Panc1 (cell line): ENCODE measurements around the gene MTPN.

Source experiments
- POLR2AphosphoS5 ChIP-seq: IDR thresholded peaks from 2 replicates; pipeline ENCODE4 v1.6.1; 2012; ENCODE audit warnings: mild to moderate bottlenecking, low read depth, low read length, moderate library complexity
- SIN3A ChIP-seq: IDR thresholded peaks from 2 replicates; pipeline ENCODE4 v1.6.1; 2012; ENCODE audit warnings: low read depth, mild to moderate bottlenecking, low read length, moderate library complexity, borderline replicate concordance; ENCODE audit not compliant: insufficient read depth
- TCF7L2 ChIP-seq: IDR thresholded peaks from 2 replicates; pipeline ENCODE4 v1.6.1; 2011; ENCODE audit warnings: mild to moderate bottlenecking, low read depth, low read length, inconsistent platforms
- TF ChIP-seq, protein P1 (sequence below): fragments of 450-650 bp; IDR thresholded peaks from 2 replicates; pipeline ENCODE4 v1.5.1; 2017; ENCODE audit warnings: mild to moderate bottlenecking
- TF ChIP-seq, protein P2 (sequence below), 2 experiments: IDR thresholded peaks; 2 replicates each; pipeline ENCODE4 v1.6.1; 2011 to 2012; ENCODE audit warnings: low read depth in 2 of 2, control low read depth in 1 of 2, low read length in 1 of 2, mild to moderate bottlenecking in 1 of 2, moderate library complexity in 1 of 2; ENCODE audit not compliant: insufficient read depth in 1 of 2

DNA sequence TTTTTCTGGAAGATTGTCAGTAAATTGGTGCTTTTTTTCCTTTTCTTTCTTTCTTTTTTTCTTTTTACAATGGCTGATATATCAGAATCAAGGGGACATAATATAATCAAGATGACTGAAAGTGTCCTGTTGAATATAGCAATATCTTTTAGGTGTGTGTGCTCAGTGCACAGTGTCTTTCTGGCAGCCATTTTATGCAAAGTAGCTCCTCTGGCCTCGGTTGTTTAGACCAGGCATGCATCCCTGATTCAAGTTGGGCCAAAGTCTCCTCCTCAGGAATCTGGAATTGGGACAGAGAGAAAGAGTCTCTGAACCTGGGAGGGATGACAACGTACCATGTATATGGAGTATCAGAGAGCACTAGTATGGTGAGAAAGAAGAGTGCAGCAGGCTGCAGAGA is 49.0 kb upstream of the MTPN start:
- TF ChIP-seq, protein P1, sequence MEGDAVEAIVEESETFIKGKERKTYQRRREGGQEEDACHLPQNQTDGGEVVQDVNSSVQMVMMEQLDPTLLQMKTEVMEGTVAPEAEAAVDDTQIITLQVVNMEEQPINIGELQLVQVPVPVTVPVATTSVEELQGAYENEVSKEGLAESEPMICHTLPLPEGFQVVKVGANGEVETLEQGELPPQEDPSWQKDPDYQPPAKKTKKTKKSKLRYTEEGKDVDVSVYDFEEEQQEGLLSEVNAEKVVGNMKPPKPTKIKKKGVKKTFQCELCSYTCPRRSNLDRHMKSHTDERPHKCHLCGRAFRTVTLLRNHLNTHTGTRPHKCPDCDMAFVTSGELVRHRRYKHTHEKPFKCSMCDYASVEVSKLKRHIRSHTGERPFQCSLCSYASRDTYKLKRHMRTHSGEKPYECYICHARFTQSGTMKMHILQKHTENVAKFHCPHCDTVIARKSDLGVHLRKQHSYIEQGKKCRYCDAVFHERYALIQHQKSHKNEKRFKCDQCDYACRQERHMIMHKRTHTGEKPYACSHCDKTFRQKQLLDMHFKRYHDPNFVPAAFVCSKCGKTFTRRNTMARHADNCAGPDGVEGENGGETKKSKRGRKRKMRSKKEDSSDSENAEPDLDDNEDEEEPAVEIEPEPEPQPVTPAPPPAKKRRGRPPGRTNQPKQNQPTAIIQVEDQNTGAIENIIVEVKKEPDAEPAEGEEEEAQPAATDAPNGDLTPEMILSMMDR = no peak
- TF ChIP-seq, protein P2, sequence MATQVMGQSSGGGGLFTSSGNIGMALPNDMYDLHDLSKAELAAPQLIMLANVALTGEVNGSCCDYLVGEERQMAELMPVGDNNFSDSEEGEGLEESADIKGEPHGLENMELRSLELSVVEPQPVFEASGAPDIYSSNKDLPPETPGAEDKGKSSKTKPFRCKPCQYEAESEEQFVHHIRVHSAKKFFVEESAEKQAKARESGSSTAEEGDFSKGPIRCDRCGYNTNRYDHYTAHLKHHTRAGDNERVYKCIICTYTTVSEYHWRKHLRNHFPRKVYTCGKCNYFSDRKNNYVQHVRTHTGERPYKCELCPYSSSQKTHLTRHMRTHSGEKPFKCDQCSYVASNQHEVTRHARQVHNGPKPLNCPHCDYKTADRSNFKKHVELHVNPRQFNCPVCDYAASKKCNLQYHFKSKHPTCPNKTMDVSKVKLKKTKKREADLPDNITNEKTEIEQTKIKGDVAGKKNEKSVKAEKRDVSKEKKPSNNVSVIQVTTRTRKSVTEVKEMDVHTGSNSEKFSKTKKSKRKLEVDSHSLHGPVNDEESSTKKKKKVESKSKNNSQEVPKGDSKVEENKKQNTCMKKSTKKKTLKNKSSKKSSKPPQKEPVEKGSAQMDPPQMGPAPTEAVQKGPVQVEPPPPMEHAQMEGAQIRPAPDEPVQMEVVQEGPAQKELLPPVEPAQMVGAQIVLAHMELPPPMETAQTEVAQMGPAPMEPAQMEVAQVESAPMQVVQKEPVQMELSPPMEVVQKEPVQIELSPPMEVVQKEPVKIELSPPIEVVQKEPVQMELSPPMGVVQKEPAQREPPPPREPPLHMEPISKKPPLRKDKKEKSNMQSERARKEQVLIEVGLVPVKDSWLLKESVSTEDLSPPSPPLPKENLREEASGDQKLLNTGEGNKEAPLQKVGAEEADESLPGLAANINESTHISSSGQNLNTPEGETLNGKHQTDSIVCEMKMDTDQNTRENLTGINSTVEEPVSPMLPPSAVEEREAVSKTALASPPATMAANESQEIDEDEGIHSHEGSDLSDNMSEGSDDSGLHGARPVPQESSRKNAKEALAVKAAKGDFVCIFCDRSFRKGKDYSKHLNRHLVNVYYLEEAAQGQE (IDR thresholded peaks at IDR 0.05; ENCODE audit: insufficient read depth in 1 of 2, low read depth in 2 of 2, low read length in 1 of 2) = no peak
- TF ChIP-seq POLR2AphosphoS5 (no peak), SIN3A (no peak), TCF7L2 (no peak)
